Vagina (tissue), 2 donors: ENCODE results near the gene RNU7-1.

Experiments used
- CTCF ChIP-seq, 3 experiments: fragments of 450-650 bp in 2 of 3; fragments of 200-600 bp in 1 of 3; sonication (generic) in 1 of 3; IDR thresholded peaks; one replicate each; pipeline ENCODE4 v1.5.1; 2017 to 2019; ENCODE audit warnings: antibody characterized with exemption in 3 of 3, mild to moderate bottlenecking in 2 of 3, moderate library complexity in 2 of 3
- POLR2A ChIP-seq, 2 donors: fragments of 450-650 bp; IDR thresholded peaks; one replicate each; pipeline ENCODE4 v1.6.1; 2017; ENCODE audit warnings: antibody characterized with exemption in 2 of 2, mild to moderate bottlenecking in 2 of 2, moderate library complexity in 2 of 2
- POLR2AphosphoS5 ChIP-seq, 2 donors: sonication (generic); formaldehyde crosslinking; IDR thresholded peaks; one replicate each; pipeline ENCODE4 v1.9.0; 2017; ENCODE audit warnings: antibody characterized with exemption in 2 of 2, mild to moderate bottlenecking in 2 of 2, low read depth in 1 of 2; ENCODE audit not compliant: insufficient read depth in 1 of 2

GRCh38 chr12:6921996-6922946, 21.3 kb upstream of the RNU7-1 start:
- TF ChIP-seq POLR2AphosphoS5 (IDR thresholded peaks at IDR 0.05; ENCODE audit: insufficient read depth in 1 of 2, low read depth in 1 of 2), result no peak
- TF ChIP-seq CTCF (IDR thresholded peaks at IDR 0.05), result no peak
- no peak for TF ChIP-seq POLR2A (IDR thresholded peaks at IDR 0.05)
